ENCODE data around the gene OCA2.
"Not testable (repeated sequence)": the region's sequence is repeated elsewhere in the genome, so short reads cannot be mapped to it uniquely, and the experiment has no call there.

The OCA2 gene

GRCh38 chr15:27870320-27870719 lies 228.8 kb downstream of the OCA2 start:
- DNase-seq, result no peak

- DNase-seq, result no peak
These were observed 229.3 kb downstream of the OCA2 start for GRCh38 chr15:27869697-27870281.

GRCh38 chr15:27868828-27869404 lies 230.2 kb downstream of the OCA2 start:
- DNase-seq, result no peak

GRCh38 chr15:27867861-27868260 lies 231.3 kb downstream of the OCA2 start:
- DNase-seq, result no peak

GRCh38 chr15:27866505-27867165 lies 232.5 kb downstream of the OCA2 start:
- no peak for DNase-seq

- no peak for DNase-seq
These were observed 233.2 kb downstream of the OCA2 start for GRCh38 chr15:27865926-27866325.

- no peak for DNase-seq
These were observed 233.7 kb downstream of the OCA2 start for GRCh38 chr15:27865323-27865922.

- DNase-seq, result no peak
These were observed 234.4 kb downstream of the OCA2 start for GRCh38 chr15:27864719-27865118.

- DNase-seq, result no peak
These were observed 235.0 kb downstream of the OCA2 start for GRCh38 chr15:27864086-27864485.

- DNase-seq, result no peak
These were observed 236.1 kb downstream of the OCA2 start for GRCh38 chr15:27863000-27863399.

- no peak for DNase-seq
These were observed 237.9 kb downstream of the OCA2 start for GRCh38 chr15:27861171-27861570.

GRCh38 chr15:27855137-27855536 lies 244.0 kb downstream of the OCA2 start:
- DNase-seq, result no peak

- DNase-seq, result no peak
These were observed 244.5 kb downstream of the OCA2 start for GRCh38 chr15:27854601-27855000.

- no peak for DNase-seq
These were observed 245.3 kb downstream of the OCA2 start for GRCh38 chr15:27853624-27854455.

GRCh38 chr15:27851858-27852210 lies 247.3 kb downstream of the OCA2 start:
- DNase-seq, result no peak

GRCh38 chr15:27850981-27851857 lies 247.9 kb downstream of the OCA2 start:
- DNase-seq, result no peak

- DNase-seq, result no peak
These were observed 249.1 kb downstream of the OCA2 start for GRCh38 chr15:27850050-27850449.

GRCh38 chr15:27848936-27849335 lies 250.2 kb downstream of the OCA2 start:
- DNase-seq, result not testable (repeated sequence)

GRCh38 chr15:27847775-27848710 lies 251.1 kb downstream of the OCA2 start:
- DNase-seq, result no peak

GRCh38 chr15:27846722-27847395 lies 252.3 kb downstream of the OCA2 start:
- no peak for DNase-seq

All from right kidney (tissue), 1 donor.